ENCODE results near the gene DARS2. TPM values are rescaled to one million over a fixed set of nuclear protein-coding genes. Genes with fewer than 3 reads are reported as not detected.

Gene DARS2
- total and polyA plus RNA-seq, 11 donors, result 5.5 to 25.1 (median 14.7) TPM

DNA sequence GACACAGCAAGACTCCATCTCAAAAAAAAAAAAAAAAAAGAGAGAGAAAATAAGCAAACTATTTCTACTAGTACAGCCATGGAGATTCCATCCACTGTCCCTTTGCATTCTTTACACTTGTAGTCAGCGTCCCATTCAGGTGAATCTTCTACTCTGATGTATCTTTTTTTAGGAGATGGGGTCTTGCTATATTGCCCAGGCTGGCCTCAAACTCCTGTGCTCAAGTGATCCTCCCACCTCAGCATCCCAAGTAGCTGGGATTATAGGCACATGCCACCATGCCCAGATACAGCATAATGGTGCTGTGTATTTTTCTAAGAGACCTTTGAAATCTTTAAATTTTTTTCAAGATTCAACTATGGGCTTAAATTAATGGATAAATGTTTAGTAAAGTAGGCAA lies 8.3 kb downstream of the DARS2 start:
- WGBS, 4 donors, result 93 to 100% (median 98%) methylated on average over 1 of the region's 1 CpG
- no peaks in the 10 kb centered on the region for H3K27me3 ChIP-seq
- H3K9me3 ChIP-seq, result no peaks in the 10 kb centered on the region
- H3K4me1 ChIP-seq, result peaks cover 0 to 4% (median 0%) of the 10 kb centered on the region in 12 donors
- ATAC-seq, result no peak
- H3K36me3 ChIP-seq, result peaks cover 0 to 84% (median 76%) of the 10 kb centered on the region in 9 donors
- H3K4me3 ChIP-seq, result no peak overlapping the region
- no peak overlapping the region for H3K27ac ChIP-seq
- DNase-seq, result no peak
- intact Hi-C loops (cut with DNase I), result no loop called here
- TF ChIP-seq POLR2A (IDR thresholded peaks at IDR 0.05) (no peak), CTCF (IDR thresholded peaks at IDR 0.05) (no peak)

DNA sequence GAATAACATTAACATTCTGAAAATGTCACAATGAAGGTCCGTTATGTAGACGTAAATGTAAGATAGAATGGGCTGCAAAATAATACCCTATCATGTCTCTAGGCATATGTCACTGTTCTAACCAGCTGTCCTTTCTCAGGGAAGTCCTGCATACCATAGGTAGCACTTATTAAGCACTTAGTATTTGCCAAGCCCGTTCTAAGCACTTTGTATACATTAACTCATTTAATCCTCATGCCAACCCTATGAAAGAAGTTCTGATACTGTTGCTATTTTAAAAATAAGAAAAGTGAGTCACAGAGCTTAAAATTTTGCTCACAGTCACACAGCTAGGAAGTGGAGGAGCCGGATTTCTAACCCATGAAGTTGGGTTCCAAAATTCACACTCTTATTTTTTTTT lies 27.6 kb downstream of the DARS2 start:
- H3K27me3 ChIP-seq, result no peaks in the 10 kb centered on the region
- no peak overlapping the region for H3K4me3 ChIP-seq
- no peaks in the 10 kb centered on the region for H3K9me3 ChIP-seq
- H3K27ac ChIP-seq, result no peak overlapping the region
- ATAC-seq, result no peak
- intact Hi-C loops (cut with DNase I), result no loop called here
- DNase-seq, result no peak
- H3K4me1 ChIP-seq, result peaks cover 0 to 7% (median 0%) of the 10 kb centered on the region in 12 donors
- peaks cover 0 to 81% (median 65%) of the 10 kb centered on the region in 9 donors for H3K36me3 ChIP-seq
- TF ChIP-seq POLR2A (IDR thresholded peaks at IDR 0.05), result no peak
- TF ChIP-seq CTCF (IDR thresholded peaks at IDR 0.05), result no peak
- 86 to 94% (median 87%) methylated on average over 4 of the region's 4 CpGs for WGBS, 4 donors

- WGBS, 4 donors, result 48 to 60% (median 52%) methylated on average over 5 of the region's 5 CpGs
- Histone ChIP-seq H3K27ac (peak overlapping the region in 7 of 12 donors; percentile 8 to 50 (median 20)), H3K4me3 (no peak overlapping the region), H3K9me3 (no peaks in the 10 kb centered on the region), H3K36me3 (peaks cover 0 to 87% (median 70%) of the 10 kb centered on the region in 9 donors), H3K4me1 (peaks cover 0 to 7% (median 0%) of the 10 kb centered on the region in 12 donors), H3K27me3 (no peaks in the 10 kb centered on the region)
- ATAC-seq (peak in 3 of 4 donors; percentile 45 to 84 (median 63)), DNase-seq (no peak)
- intact Hi-C loops (cut with DNase I), result no loop called here
- TF ChIP-seq CTCF (IDR thresholded peaks at IDR 0.05) (no peak), POLR2A (IDR thresholded peaks at IDR 0.05) (no peak)
Observed at GRCh38 chr1:173853074-173853473, 28.6 kb downstream of the DARS2 start.

DNA sequence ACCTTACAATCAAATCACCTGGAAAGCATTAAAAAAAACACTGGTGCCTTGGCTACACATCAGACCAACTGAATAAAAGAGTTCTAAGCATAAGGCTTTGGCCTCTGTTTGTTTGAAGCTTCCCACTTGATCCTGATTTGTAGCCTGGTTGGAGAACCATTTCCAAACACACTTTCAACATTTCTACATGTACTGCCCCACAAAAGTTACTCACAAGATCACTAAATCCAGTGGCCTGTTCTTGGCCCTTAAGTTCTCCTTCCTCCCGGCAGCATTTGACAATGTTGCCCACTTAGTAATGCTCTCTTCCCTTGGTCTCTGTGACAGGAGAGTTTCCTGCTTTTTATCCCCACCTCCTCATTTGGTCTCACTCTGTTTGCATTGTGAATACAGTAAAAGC lies 31.5 kb downstream of the DARS2 start:
- intact Hi-C loops (cut with DNase I), result no loop called here
- Histone ChIP-seq H3K27ac (no peak overlapping the region), H3K4me3 (no peak overlapping the region), H3K27me3 (no peaks in the 10 kb centered on the region), H3K36me3 (peaks cover 0 to 99% (median 75%) of the 10 kb centered on the region in 9 donors), H3K4me1 (peaks cover 0 to 7% (median 0%) of the 10 kb centered on the region in 12 donors), H3K9me3 (no peaks in the 10 kb centered on the region)
- WGBS, 4 donors, result 83 to 90% (median 87%) methylated on average over 1 of the region's 1 CpG
- DNase-seq (no peak), ATAC-seq (no peak)
- TF ChIP-seq POLR2A (IDR thresholded peaks at IDR 0.05) (no peak), CTCF (IDR thresholded peaks at IDR 0.05) (no peak)
